ENCODE measurements around the gene RUSC2.

RUSC2 gene, protein sequence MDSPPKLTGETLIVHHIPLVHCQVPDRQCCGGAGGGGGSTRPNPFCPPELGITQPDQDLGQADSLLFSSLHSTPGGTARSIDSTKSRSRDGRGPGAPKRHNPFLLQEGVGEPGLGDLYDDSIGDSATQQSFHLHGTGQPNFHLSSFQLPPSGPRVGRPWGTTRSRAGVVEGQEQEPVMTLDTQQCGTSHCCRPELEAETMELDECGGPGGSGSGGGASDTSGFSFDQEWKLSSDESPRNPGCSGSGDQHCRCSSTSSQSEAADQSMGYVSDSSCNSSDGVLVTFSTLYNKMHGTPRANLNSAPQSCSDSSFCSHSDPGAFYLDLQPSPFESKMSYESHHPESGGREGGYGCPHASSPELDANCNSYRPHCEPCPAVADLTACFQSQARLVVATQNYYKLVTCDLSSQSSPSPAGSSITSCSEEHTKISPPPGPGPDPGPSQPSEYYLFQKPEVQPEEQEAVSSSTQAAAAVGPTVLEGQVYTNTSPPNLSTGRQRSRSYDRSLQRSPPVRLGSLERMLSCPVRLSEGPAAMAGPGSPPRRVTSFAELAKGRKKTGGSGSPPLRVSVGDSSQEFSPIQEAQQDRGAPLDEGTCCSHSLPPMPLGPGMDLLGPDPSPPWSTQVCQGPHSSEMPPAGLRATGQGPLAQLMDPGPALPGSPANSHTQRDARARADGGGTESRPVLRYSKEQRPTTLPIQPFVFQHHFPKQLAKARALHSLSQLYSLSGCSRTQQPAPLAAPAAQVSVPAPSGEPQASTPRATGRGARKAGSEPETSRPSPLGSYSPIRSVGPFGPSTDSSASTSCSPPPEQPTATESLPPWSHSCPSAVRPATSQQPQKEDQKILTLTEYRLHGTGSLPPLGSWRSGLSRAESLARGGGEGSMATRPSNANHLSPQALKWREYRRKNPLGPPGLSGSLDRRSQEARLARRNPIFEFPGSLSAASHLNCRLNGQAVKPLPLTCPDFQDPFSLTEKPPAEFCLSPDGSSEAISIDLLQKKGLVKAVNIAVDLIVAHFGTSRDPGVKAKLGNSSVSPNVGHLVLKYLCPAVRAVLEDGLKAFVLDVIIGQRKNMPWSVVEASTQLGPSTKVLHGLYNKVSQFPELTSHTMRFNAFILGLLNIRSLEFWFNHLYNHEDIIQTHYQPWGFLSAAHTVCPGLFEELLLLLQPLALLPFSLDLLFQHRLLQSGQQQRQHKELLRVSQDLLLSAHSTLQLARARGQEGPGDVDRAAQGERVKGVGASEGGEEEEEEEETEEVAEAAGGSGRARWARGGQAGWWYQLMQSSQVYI (N-terminal part only)

GRCh38 chr9:35489313-35490154, at the start of gene RUSC2:
RUSC2 (plus strand) TSS chr9:35490111; CDS start chr9:35546522, 56,411 bp downstream.
- peak within 1 kb of the TSS; percentile 93 for H3K4me3 ChIP-seq (ENCODE audit: low read depth, low read length)

DNA sequence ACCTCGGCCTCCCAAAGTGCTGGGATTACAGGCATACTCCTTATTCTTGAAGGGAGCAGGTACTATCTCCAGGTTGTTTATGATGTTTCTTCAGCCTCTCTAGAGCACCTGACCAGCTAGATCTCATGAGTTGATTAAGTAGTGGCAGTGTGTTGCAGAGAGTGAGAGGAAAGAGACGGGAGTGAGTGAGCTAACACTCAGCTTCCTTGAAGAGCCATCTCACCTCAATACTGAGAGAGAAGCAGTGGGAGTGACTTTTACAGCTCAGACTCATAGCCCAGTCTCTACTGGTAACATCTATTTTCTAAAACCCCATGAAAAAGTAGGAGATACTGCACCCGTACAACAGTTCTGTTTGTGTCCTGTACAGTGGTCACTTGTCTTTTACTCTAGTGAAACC, 43.9 kb upstream of the RUSC2 start:
- ChIA-PET POLR2A (no interaction called here), CTCF (no interaction called here)
- DNase-seq (ENCODE audit: low read depth, low spot score) = no peak
- TF ChIP-seq, protein P1, sequence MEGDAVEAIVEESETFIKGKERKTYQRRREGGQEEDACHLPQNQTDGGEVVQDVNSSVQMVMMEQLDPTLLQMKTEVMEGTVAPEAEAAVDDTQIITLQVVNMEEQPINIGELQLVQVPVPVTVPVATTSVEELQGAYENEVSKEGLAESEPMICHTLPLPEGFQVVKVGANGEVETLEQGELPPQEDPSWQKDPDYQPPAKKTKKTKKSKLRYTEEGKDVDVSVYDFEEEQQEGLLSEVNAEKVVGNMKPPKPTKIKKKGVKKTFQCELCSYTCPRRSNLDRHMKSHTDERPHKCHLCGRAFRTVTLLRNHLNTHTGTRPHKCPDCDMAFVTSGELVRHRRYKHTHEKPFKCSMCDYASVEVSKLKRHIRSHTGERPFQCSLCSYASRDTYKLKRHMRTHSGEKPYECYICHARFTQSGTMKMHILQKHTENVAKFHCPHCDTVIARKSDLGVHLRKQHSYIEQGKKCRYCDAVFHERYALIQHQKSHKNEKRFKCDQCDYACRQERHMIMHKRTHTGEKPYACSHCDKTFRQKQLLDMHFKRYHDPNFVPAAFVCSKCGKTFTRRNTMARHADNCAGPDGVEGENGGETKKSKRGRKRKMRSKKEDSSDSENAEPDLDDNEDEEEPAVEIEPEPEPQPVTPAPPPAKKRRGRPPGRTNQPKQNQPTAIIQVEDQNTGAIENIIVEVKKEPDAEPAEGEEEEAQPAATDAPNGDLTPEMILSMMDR (IDR thresholded peaks at IDR 0.05; ENCODE audit: insufficient read depth, low read length, missing control alignments) = no peak
- H3K4me3 ChIP-seq (ENCODE audit: low read depth, low read length) = no peak overlapping the region

More at GRCh38 chr9:35489313-35490154, at the start of gene RUSC2:
- peak; percentile 65 for DNase-seq (ENCODE audit: low read depth, low spot score)
- CTCF ChIA-PET = interaction anchor here (0.6 to 2.9 kb wide), 26 partner anchors 9 to 375 kb away, joined by 3 to 50 read pairs (median 4); partner anchors contain the start of gene ATOSB
- POLR2A ChIA-PET = interaction anchor here (0.7 to 2.0 kb wide), 15 partner anchors 19 to 375 kb away, joined by 3 to 14 read pairs (median 5); partner anchors contain the start of genes CCDC107 and RMRP
- TF ChIP-seq, protein P1 (IDR thresholded peaks at IDR 0.05; ENCODE audit: insufficient read depth, low read length, missing control alignments) = peak; percentile 52

DNA sequence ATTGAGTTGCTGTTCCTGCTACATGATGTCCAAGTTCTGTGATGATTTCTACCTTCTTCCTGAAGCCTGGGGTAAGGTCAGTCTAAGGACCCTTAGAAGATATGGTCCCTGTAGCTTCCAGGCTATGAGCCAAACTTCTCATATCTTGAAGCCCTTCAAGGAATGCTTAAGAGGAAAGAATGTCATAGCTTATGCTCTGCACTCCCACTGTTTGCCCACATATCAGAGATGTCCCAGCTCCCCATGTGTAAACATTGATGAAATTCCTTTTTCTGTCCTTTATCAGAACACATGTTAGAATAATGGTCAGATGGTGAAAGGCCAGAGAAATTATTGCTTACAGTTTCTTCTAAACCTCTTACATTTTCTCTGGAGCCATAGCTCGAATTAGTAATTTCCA, 41.4 kb upstream of the RUSC2 start:
- ChIA-PET POLR2A (interaction anchor here (0.6 kb wide), 1 partner anchor 235 kb away, joined by 3 read pairs; no protein-coding TSS in a partner anchor), CTCF (interaction anchor here (0.8 to 1.3 kb wide), 2 partner anchors 11 to 28 kb away, joined by 3 to 5 read pairs; no protein-coding TSS in a partner anchor)
- TF ChIP-seq, protein P1 (IDR thresholded peaks at IDR 0.05; ENCODE audit: insufficient read depth, low read length, missing control alignments) = no peak
- H3K4me3 ChIP-seq (ENCODE audit: low read depth, low read length) = no peak overlapping the region
- no peak for DNase-seq (ENCODE audit: low read depth, low spot score)

- CTCF ChIA-PET = interaction anchor here (1.1 to 2.8 kb wide), 3 partner anchors 12 to 101 kb away, joined by 3 to 9 read pairs (median 5); no protein-coding TSS in a partner anchor
- no peak for DNase-seq (ENCODE audit: low read depth, low spot score)
These were observed 37.4 kb upstream of the RUSC2 start for GRCh38 chr9:35452481-35452880.

GRCh38 chr9:35453786-35454185, 36.1 kb upstream of the RUSC2 start:
- POLR2A ChIA-PET = no interaction called here
- DNase-seq (ENCODE audit: low read depth, low spot score) = no peak
- TF ChIP-seq, protein P1 (IDR thresholded peaks at IDR 0.05; ENCODE audit: insufficient read depth, low read length, missing control alignments) = no peak
- no peak overlapping the region for H3K4me3 ChIP-seq (ENCODE audit: low read depth, low read length)
- CTCF ChIA-PET = interaction anchor here (2.8 kb wide), 1 partner anchor 25 kb away, joined by 9 read pairs; no protein-coding TSS in a partner anchor

More at GRCh38 chr9:35452481-35452880, 37.4 kb upstream of the RUSC2 start:
- no peak overlapping the region for H3K4me3 ChIP-seq (ENCODE audit: low read depth, low read length)
- POLR2A ChIA-PET = no interaction called here
- TF ChIP-seq, protein P1 (IDR thresholded peaks at IDR 0.05; ENCODE audit: insufficient read depth, low read length, missing control alignments) = no peak
